Adrenal gland (tissue), 12 donors: ENCODE results near the gene NOSIP. TPM values are rescaled to one million over a fixed set of nuclear protein-coding genes. Genes with fewer than 3 reads are reported as not detected.
A peak's percentile ranks its signal among the peaks of the same experiment; 100 is the strongest.

Experiments
- DNase-seq, 7 donors: peaks; one replicate each; pipeline ENCODE4 v3.0.0-alpha.2; 2019 to 2020
- H3K27ac ChIP-seq, 5 donors: fragments of 200-600 bp; sonication (generic) in 4 of 5; 1 replicate in 3 of 5; 2 replicates in 2 of 5; pipeline versions ENCODE4 v1.5.1 to v1.8.0; 2016 to 2020; ENCODE audit warnings: mild to moderate bottlenecking in 1 of 5
- H3K27me3 ChIP-seq: fragments of 200-600 bp; 2 replicates; pipeline ENCODE4 v1.8.0; 2021
- H3K36me3 ChIP-seq, 2 donors: fragments of 200-600 bp; replicated peaks in 1 of 2; 1 replicate in 1 of 2; 2 replicates in 1 of 2; pipeline versions ENCODE4 v1.5.1 to v1.8.0; 2018 to 2022
- H3K4me1 ChIP-seq, 2 donors: fragments of 200-600 bp; replicated peaks in 1 of 2; 1 replicate in 1 of 2; 2 replicates in 1 of 2; pipeline versions ENCODE4 v1.5.1 to v1.8.0; 2018 to 2021
- H3K4me3 ChIP-seq, 4 donors: fragments of 200-600 bp; sonication (generic) in 3 of 4; one replicate each; pipeline ENCODE4 v1.5.1; 2016 to 2018
- H3K9me3 ChIP-seq, 3 donors: fragments of 200-600 bp; sonication (generic) in 1 of 3; replicated peaks in 1 of 3; 1 replicate in 2 of 3; 2 replicates in 1 of 3; pipeline versions ENCODE4 v1.5.1 to v1.8.0; 2016 to 2021
- POLR2A ChIP-seq, 2 donors: fragments of 450-650 bp; IDR thresholded peaks; one replicate each; pipeline ENCODE4 v1.6.1; 2017; ENCODE audit warnings: antibody characterized with exemption in 2 of 2, mild to moderate bottlenecking in 2 of 2, moderate library complexity in 1 of 2
- WGBS, 4 donors: extraction: QIAGEN DNeasy Blood & Tissue Kit in 2 of 4; methylation state at CpG; one replicate each; pipeline versions ENCODE4 v1.1.5 to v1.1.7; 2013 to 2017; 5-methylcytosine and 5-hydroxymethylcytosine counted together
- intact Hi-C, 2 donors: fragments of 100-400 bp; cut with DNase I; formaldehyde crosslinking; loops; one replicate each; pipeline versions ENCODE4 v1.14.1 to v1.15.0; 2022 to 2023
- polyA plus RNA-seq, 3 donors: library from polyadenylated mRNA; stranded (reverse); fragments of 200-250 nt in 2 of 3; fragments of 350-450 nt in 1 of 3; fragmentation: Illumina TruSeq in 1 of 3; extraction: RNeasy Lipid Tissue Mini Kit (QIAGEN cat#74804) in 1 of 3; gene quantifications; one replicate each; pipeline ENCODE4 v1.2.3, GENCODE V29; 2013 to 2014
- total RNA-seq, 9 donors: library from RNA; depleted of rRNA in 4 of 9; stranded (reverse); fragments of >200 nt in 4 of 9; fragments of 120-200 nt in 1 of 9; fragmentation: NEBNext Ultra II Directional in 1 of 9; extraction: Animal tissue kit (Norgen Biotek cat#: 25700) in 1 of 9; gene quantifications; one replicate each; pipeline versions ENCODE4 v1.1.0 to v1.2.4, GENCODE V29; 2013 to 2023
- TF ChIP-seq, protein P1 (sequence below), 6 experiments: fragments of 450-650 bp in 4 of 6; fragments of 200-600 bp in 2 of 6; sonication (generic) in 1 of 6; IDR thresholded peaks; 1 replicate in 5 of 6; 2 replicates in 1 of 6; pipeline versions ENCODE4 v1.5.1 to v1.8.0; 2016 to 2021; ENCODE audit warnings: antibody characterized with exemption in 6 of 6, mild to moderate bottlenecking in 2 of 6, moderate library complexity in 1 of 6
- donor health status: healthy with polysubstance abuse.
- donor health status: Bipolar disorder and iron deficiency.
- donor health status: DM: yes; HTN: yes; CAD: no.
- donor health status: DM: no; HTN: no; CAD: no.
- donor health status: DM: no; HTN: no; CAD: no.
- donor health status: DM: yes; HTN: yes; CAD: no.

The NOSIP gene
- total and polyA plus RNA-seq, 12 donors: 35.0 to 159 (median 64.2) TPM

DNA sequence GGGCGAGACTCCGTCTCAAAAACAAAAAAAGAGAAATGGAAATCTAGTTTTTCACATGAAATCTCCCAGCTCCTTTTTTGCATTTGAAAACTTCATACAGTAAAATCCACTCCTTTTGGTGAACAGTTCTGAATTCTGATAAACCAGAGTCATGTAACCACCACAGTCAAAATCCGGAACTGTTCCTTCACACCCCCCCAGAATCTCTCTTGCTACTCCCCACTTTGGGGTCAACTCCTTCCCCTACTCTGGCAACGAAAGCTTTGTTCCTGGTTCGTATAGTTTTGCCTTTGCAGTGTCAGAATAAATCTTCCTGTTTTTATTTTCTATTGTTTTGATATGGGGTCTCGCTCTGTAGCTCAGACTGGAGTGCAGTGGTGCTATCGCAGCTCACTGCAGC lies 28.8 kb downstream of the NOSIP start:
- H3K27me3 ChIP-seq: no peaks in the 10 kb centered on the region
- intact Hi-C loops: loop anchor here in 1 of 2 donors (2.0 kb wide), 1 partner anchor 45 kb away; no protein-coding TSS in a partner anchor
- H3K27ac ChIP-seq: peak overlapping the region in 1 of 5 donors; percentile 21
- H3K4me1 ChIP-seq: peaks cover 4 to 10% of the 10 kb centered on the region in 2 donors
- no peak for TF ChIP-seq POLR2A (IDR thresholded peaks at IDR 0.05)
- H3K9me3 ChIP-seq: no peaks in the 10 kb centered on the region
- no peak for DNase-seq
- H3K36me3 ChIP-seq: peaks cover 0 to 6% of the 10 kb centered on the region in 2 donors
- H3K4me3 ChIP-seq: no peak overlapping the region
- WGBS, 4 donors: 69 to 84% (median 78%) methylated on average over 7 of the region's 7 CpGs

DNA sequence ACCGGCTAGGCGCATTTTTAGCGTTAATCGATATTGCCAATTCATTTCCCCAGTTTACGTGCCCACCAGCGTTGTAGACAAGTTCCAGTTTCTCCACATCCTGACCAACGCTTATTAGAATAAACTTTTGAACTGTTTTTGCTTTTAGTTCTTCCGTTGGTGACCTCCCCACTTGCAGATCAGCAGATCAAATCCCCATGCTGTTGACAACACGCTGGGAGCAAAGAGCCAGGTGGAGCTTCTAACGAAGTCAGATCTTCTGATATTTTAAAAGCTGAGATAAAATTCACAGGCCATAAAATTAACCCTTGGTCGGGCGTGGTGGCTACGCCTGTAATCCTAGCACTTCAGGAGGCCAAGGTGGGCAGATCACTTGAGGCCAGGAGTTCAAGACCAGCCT lies 31.3 kb downstream of the NOSIP start:
- no peaks in the 10 kb centered on the region for H3K36me3 ChIP-seq
- WGBS, 4 donors: 62 to 74% (median 64%) methylated on average over 13 of the region's 13 CpGs
- no peak for TF ChIP-seq POLR2A (IDR thresholded peaks at IDR 0.05)
- TF ChIP-seq, protein P1, sequence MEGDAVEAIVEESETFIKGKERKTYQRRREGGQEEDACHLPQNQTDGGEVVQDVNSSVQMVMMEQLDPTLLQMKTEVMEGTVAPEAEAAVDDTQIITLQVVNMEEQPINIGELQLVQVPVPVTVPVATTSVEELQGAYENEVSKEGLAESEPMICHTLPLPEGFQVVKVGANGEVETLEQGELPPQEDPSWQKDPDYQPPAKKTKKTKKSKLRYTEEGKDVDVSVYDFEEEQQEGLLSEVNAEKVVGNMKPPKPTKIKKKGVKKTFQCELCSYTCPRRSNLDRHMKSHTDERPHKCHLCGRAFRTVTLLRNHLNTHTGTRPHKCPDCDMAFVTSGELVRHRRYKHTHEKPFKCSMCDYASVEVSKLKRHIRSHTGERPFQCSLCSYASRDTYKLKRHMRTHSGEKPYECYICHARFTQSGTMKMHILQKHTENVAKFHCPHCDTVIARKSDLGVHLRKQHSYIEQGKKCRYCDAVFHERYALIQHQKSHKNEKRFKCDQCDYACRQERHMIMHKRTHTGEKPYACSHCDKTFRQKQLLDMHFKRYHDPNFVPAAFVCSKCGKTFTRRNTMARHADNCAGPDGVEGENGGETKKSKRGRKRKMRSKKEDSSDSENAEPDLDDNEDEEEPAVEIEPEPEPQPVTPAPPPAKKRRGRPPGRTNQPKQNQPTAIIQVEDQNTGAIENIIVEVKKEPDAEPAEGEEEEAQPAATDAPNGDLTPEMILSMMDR (IDR thresholded peaks at IDR 0.05): no peak
- H3K4me1 ChIP-seq: peaks cover 0 to 3% of the 10 kb centered on the region in 2 donors
- H3K27me3 ChIP-seq: no peaks in the 10 kb centered on the region
- no peak for DNase-seq
- intact Hi-C loops: no loop called here
- H3K4me3 ChIP-seq: no peak overlapping the region
- H3K9me3 ChIP-seq: no peaks in the 10 kb centered on the region
- no peak overlapping the region for H3K27ac ChIP-seq

DNA sequence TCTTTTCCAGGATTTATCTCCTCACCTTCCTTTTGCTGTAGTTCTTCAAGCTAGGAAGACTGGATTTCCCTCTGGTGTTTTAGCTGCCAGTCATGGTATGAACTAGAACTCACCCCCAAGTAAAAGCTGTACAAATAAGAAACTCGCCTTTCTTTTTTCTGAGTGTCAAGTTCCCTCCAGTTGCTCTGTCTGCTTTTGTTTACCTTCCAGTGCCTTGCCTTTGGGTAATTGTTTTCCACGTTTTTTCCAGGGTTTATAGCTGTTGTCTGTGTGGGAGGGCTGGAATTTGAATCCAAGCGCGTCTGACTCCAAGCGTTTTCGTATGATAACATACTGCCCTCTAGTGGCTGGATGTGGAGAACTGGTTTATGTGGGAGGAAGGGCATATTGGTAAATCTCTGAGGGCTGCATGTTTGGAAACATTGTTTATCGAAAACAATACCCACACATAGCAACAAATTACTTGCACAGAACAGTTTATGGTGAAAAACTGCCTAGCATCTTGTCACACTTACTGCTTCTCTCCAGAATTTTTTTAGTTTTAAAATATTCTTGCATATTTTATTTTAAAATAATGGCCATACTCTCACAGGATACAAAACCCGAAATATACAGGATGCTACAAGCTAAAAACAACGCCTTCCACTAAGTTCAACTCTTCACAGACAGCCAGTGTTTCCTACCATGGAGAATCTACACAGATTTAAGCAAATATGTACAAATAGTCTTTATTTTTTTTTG lies 33.4 kb downstream of the NOSIP start:
- no peak overlapping the region for H3K27ac ChIP-seq
- H3K36me3 ChIP-seq: peaks cover 0 to 7% of the 10 kb centered on the region in 2 donors
- peak; percentile 75 to 88 (median 82) for DNase-seq
- H3K4me1 ChIP-seq: no peaks in the 10 kb centered on the region
- H3K27me3 ChIP-seq: no peaks in the 10 kb centered on the region
- intact Hi-C loops: no loop called here
- TF ChIP-seq, protein P1 (IDR thresholded peaks at IDR 0.05): peak; percentile 80 to 96 (median 90)
- TF ChIP-seq POLR2A (IDR thresholded peaks at IDR 0.05): no peak
- no peaks in the 10 kb centered on the region for H3K9me3 ChIP-seq
- 6 to 12% (median 9%) methylated on average over 9 of the region's 9 CpGs for WGBS, 4 donors
- H3K4me3 ChIP-seq: no peak overlapping the region

DNA sequence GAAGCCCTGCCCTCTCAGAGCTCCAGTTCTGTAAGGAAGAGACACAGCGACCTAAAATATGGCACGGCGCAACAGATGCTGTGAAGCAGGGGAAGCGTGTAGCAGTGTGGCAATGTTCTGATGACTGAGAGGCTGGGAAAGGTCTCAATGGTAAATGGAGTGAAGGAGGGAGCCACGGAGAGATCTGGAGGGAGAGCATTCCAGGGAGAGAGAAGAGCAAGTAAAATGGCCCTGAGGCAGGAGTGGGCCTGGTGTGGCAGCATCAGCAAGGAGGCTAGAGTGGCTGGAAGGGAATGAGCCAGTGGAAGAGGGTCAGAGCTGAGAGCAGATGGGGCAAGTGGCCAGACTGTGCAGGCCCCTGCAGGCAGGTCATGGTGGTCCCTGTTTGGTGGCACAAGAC lies 36.2 kb downstream of the NOSIP start:
- TF ChIP-seq, protein P1 (IDR thresholded peaks at IDR 0.05): no peak
- Histone ChIP-seq H3K4me1 (no peaks in the 10 kb centered on the region), H3K4me3 (no peak overlapping the region), H3K27ac (no peak overlapping the region), H3K36me3 (peaks cover 0 to 11% of the 10 kb centered on the region in 2 donors), H3K27me3 (no peaks in the 10 kb centered on the region), H3K9me3 (no peaks in the 10 kb centered on the region)
- DNase-seq: no peak
- intact Hi-C loops: loop anchor here (5.0 kb wide), 1 partner anchor 37 kb away; no protein-coding TSS in a partner anchor
- WGBS, 4 donors: 68 to 84% (median 75%) methylated on average over 5 of the region's 5 CpGs
